NCI-H128 (cell line): ENCODE results near the gene CHMP6.

Source experiments
- DNase-seq: peaks from one replicate; lab custom pipeline; 2025; ENCODE audit not compliant: unreplicated experiment; lab: John Stamatoyannopoulos, UW

The CHMP6 gene

GRCh38 chr17:80970762-80971703 is 20.6 kb upstream of the CHMP6 start:
- DNase-seq: no peak

GRCh38 chr17:80971704-80972304 is 19.8 kb upstream of the CHMP6 start:
- no peak for DNase-seq

- DNase-seq: no peak
These were observed 14.9 kb upstream of the CHMP6 start for GRCh38 chr17:80976701-80977100.

GRCh38 chr17:80977172-80977571 is 14.5 kb upstream of the CHMP6 start:
- DNase-seq: no peak

- DNase-seq: no peak
These were observed 12.8 kb upstream of the CHMP6 start for GRCh38 chr17:80978499-80979497.

GRCh38 chr17:80979547-80980378 is 11.9 kb upstream of the CHMP6 start:
- DNase-seq: no peak

GRCh38 chr17:80980397-80981061 is 11.1 kb upstream of the CHMP6 start:
- DNase-seq: no peak

- no peak for DNase-seq
These were observed 10.4 kb upstream of the CHMP6 start for GRCh38 chr17:80981062-80981902.

GRCh38 chr17:80981929-80982425 is 9.7 kb upstream of the CHMP6 start:
- DNase-seq: no peak

GRCh38 chr17:80982426-80982974 is 9.1 kb upstream of the CHMP6 start:
- DNase-seq: no peak

- DNase-seq: no peak
These were observed 8.1 kb upstream of the CHMP6 start for GRCh38 chr17:80983545-80983944.

GRCh38 chr17:80984749-80985148 is 6.9 kb upstream of the CHMP6 start:
- no peak for DNase-seq

GRCh38 chr17:80986046-80986445 is 5.6 kb upstream of the CHMP6 start:
- no peak for DNase-seq

GRCh38 chr17:80986816-80987475 is 4.7 kb upstream of the CHMP6 start:
- DNase-seq: no peak

GRCh38 chr17:80987941-80988461 is 3.6 kb upstream of the CHMP6 start:
- DNase-seq: no peak

GRCh38 chr17:80989586-80989913 is 2.1 kb upstream of the CHMP6 start:
- no peak for DNase-seq

- DNase-seq: no peak
These were observed 558 bp upstream of the CHMP6 start for GRCh38 chr17:80990921-80991644.
